CD14-positive monocyte (primary cell): ENCODE data around the gene NUDT13. TPM values are rescaled to one million over a fixed set of nuclear protein-coding genes. Genes with fewer than 3 reads are reported as not detected.

Source experiments
- DNase-seq, 3 donors: peaks; one replicate each; pipeline ENCODE4 v3.0.0-alpha.2; 2011 to 2022
- H2AFZ ChIP-seq: 2 replicates; pipeline ENCODE4 v1.6.0; 2012; ENCODE audit warnings: mild to moderate bottlenecking, low read depth, low read length, inconsistent platforms; ENCODE audit not compliant: insufficient read depth, poor library complexity, severe bottlenecking
- H3K27ac ChIP-seq, 2 donors: 1 replicate in 1 of 2; 2 replicates in 1 of 2; pipeline ENCODE4 v1.5.1; 2012 to 2013; ENCODE audit warnings: low read length in 2 of 2, control low read depth in 1 of 2, inconsistent platforms in 1 of 2, low read depth in 1 of 2, mild to moderate bottlenecking in 1 of 2
- H3K27me3 ChIP-seq, 2 donors: one replicate each; pipeline versions ENCODE4 v1.6.0 to v1.6.1; 2011 to 2013; ENCODE audit warnings: low read length in 2 of 2; ENCODE audit not compliant: control insufficient read depth in 2 of 2, insufficient read depth in 2 of 2
- H3K36me3 ChIP-seq, 2 donors: replicated peaks in 1 of 2; 1 replicate in 1 of 2; 2 replicates in 1 of 2; pipeline versions ENCODE4 v1.5.1 to v1.6.1; 2012 to 2013; ENCODE audit warnings: low read length in 2 of 2, control low read depth in 1 of 2, inconsistent platforms in 1 of 2, mild to moderate bottlenecking in 1 of 2; ENCODE audit not compliant: insufficient read depth in 2 of 2, control insufficient read depth in 1 of 2
- H3K4me1 ChIP-seq, 2 donors: 1 replicate in 1 of 2; 2 replicates in 1 of 2; pipeline versions ENCODE4 v1.5.1 to v1.6.1; 2012 to 2013; ENCODE audit warnings: low read length in 2 of 2, control low read depth in 1 of 2, inconsistent platforms in 1 of 2, mild to moderate bottlenecking in 1 of 2, moderate library complexity in 1 of 2; ENCODE audit not compliant: insufficient read depth in 2 of 2, control insufficient read depth in 1 of 2
- H3K4me2 ChIP-seq: replicated peaks from 2 replicates; pipeline ENCODE3; 2012; ENCODE audit warnings: low read length, moderate library complexity, mild to moderate bottlenecking; ENCODE audit not compliant: poor library complexity, severe bottlenecking; ENCODE audit errors: extremely low read depth
- H3K4me3 ChIP-seq, 3 experiments: fragments of 200-600 bp in 1 of 3; sonication (generic) in 1 of 3; replicated peaks in 1 of 3; 1 replicate in 2 of 3; 2 replicates in 1 of 3; pipeline ENCODE4 v1.5.1; 2011 to 2013; ENCODE audit warnings: low read length in 3 of 3, mild to moderate bottlenecking in 3 of 3, control low read depth in 2 of 3, low read depth in 2 of 3, inconsistent platforms in 1 of 3, moderate library complexity in 1 of 3
- H3K79me2 ChIP-seq: 2 replicates; pipeline ENCODE4 v1.6.0; 2012; ENCODE audit warnings: mild to moderate bottlenecking, control low read depth, inconsistent platforms, low read length, moderate library complexity; ENCODE audit not compliant: insufficient read depth
- H3K9ac ChIP-seq: 2 replicates; pipeline ENCODE4 v1.6.0; 2017; ENCODE audit warnings: low read length, mild to moderate bottlenecking; ENCODE audit not compliant: insufficient read depth, poor library complexity, severe bottlenecking
- H3K9me3 ChIP-seq, 2 donors: replicated peaks in 1 of 2; 1 replicate in 1 of 2; 2 replicates in 1 of 2; pipeline versions ENCODE4 v1.5.1 to v1.6.1; 2012 to 2013; ENCODE audit warnings: low read length in 2 of 2, control low read depth in 1 of 2; ENCODE audit not compliant: control insufficient read depth in 1 of 2, insufficient read depth in 1 of 2
- H4K20me1 ChIP-seq: 2 replicates; pipeline ENCODE4 v1.6.0; 2012; ENCODE audit warnings: mild to moderate bottlenecking, low read length, control low read depth, moderate library complexity; ENCODE audit not compliant: insufficient read depth
- H3K27ac Mint-ChIP-seq, 7 donors: one replicate each; pipeline ENCODE4 v1.8.0; 2020; ENCODE audit warnings: mild to moderate bottlenecking in 7 of 7, mixed read lengths in 7 of 7, moderate library complexity in 6 of 7, inconsistent platforms in 2 of 7
- H3K27me3 Mint-ChIP-seq, 3 donors: one replicate each; pipeline ENCODE4 v1.8.0; 2021 to 2022; ENCODE audit warnings: low read depth in 3 of 3, mild to moderate bottlenecking in 3 of 3, mixed read lengths in 3 of 3, moderate library complexity in 3 of 3, inconsistent platforms in 1 of 3
- H3K36me3 Mint-ChIP-seq, 2 donors: one replicate each; pipeline ENCODE4 v1.8.0; 2020; ENCODE audit warnings: mixed read lengths in 2 of 2, inconsistent platforms in 1 of 2, mild to moderate bottlenecking in 1 of 2
- H3K4me1 Mint-ChIP-seq: one replicate; pipeline ENCODE4 v1.8.0; 2020; ENCODE audit warnings: mild to moderate bottlenecking, mixed read lengths
- H3K4me3 Mint-ChIP-seq, 2 donors: one replicate each; pipeline ENCODE4 v1.8.0; 2020; ENCODE audit warnings: mild to moderate bottlenecking in 2 of 2, mixed read lengths in 2 of 2, moderate library complexity in 1 of 2
- H3K9me3 Mint-ChIP-seq, 7 donors: one replicate each; pipeline ENCODE4 v1.8.0; 2020 to 2022; ENCODE audit warnings: mixed read lengths in 7 of 7, mild to moderate bottlenecking in 6 of 7, moderate library complexity in 6 of 7, inconsistent platforms in 2 of 7
- CTCF ChIP-seq: fragments of 200-600 bp; IDR thresholded peaks from one replicate; pipeline ENCODE4 v1.8.0; 2022; ENCODE audit warnings: antibody characterized with exemption, mild to moderate bottlenecking
- WGBS: methylation state at CpG from one replicate; pipeline ENCODE4 v1.1.5; 2013; ENCODE audit warnings: missing lambda C conversion rate; ENCODE audit not compliant: insufficient coverage; 5-methylcytosine and 5-hydroxymethylcytosine counted together
- intact Hi-C, 2 donors: fragments of 100-400 bp; cut with micrococcal nuclease; formaldehyde crosslinking; loops; one replicate each; pipeline versions ENCODE4 v1.15.0 to v1.15.1; 2023
- polyA plus RNA-seq, 3 donors: library from polyadenylated mRNA; depleted of rRNA in 1 of 3; unstranded in 2 of 3; stranded (reverse) in 1 of 3; fragments of 300-500 nt in 2 of 3; fragments of >200 nt in 1 of 3; fragmentation: Illumina TruSeq in 2 of 3; gene quantifications; 1 replicate in 2 of 3; 2 replicates in 1 of 3; pipeline ENCODE4 v1.2.3, GENCODE V29; 2012 to 2021

The NUDT13 gene
- polyA plus RNA-seq, 3 donors, result 0.69 to 4.5 (median 1.0) TPM

- no peaks in the 10 kb centered on the region for H3K27me3 Mint-ChIP-seq
- H3K4me2 ChIP-seq, result peak overlapping the region; percentile 95
- H3K9me3 ChIP-seq, result no peaks in the 10 kb centered on the region
- peaks cover 16 to 26% of the 10 kb centered on the region in 2 donors for H3K4me1 ChIP-seq
- WGBS, result no CpG with 5 or more reads among the region's 5 CpGs
- H3K9ac ChIP-seq, result peak overlapping the region; percentile 87
- peaks cover 9 to 11% of the 10 kb centered on the region in 2 donors for H3K36me3 Mint-ChIP-seq
- H3K79me2 ChIP-seq, result peaks cover 55% of the 10 kb centered on the region
- H3K27ac Mint-ChIP-seq, result peak overlapping the region; percentile 87 to 97 (median 95)
- DNase-seq, result no peak
- H3K27ac ChIP-seq, result peak overlapping the region; percentile 92 to 96
- intact Hi-C loops, result loop anchor here (5.0 to 10.0 kb wide), 3 partner anchors 50 to 152 kb away; partner anchors contain the start of genes DNAJC9 (in 1 of the 2), ECD (in 1 of the 2) and FAM149B1 (in 1 of the 2)
- peak overlapping the region; percentile 58 to 98 (median 93) for H3K4me3 ChIP-seq
- no peaks in the 10 kb centered on the region for H3K27me3 ChIP-seq
- peaks cover 30% of the 10 kb centered on the region for H3K4me1 Mint-ChIP-seq
- no peak for TF ChIP-seq CTCF
- H2AFZ ChIP-seq, result peak overlapping the region; percentile 88
- H4K20me1 ChIP-seq, result peaks cover 35% of the 10 kb centered on the region
- no peaks in the 10 kb centered on the region for H3K9me3 Mint-ChIP-seq
- peak overlapping the region; percentile 95 to 96 for H3K4me3 Mint-ChIP-seq
- H3K36me3 ChIP-seq, result peaks cover 2 to 8% of the 10 kb centered on the region in 2 donors
Observed at GRCh38 chr10:73094986-73095480, 15.2 kb upstream of the NUDT13 start.

- peak overlapping the region; percentile 92 to 96 for H3K27ac ChIP-seq
- peaks cover 29% of the 10 kb centered on the region for H4K20me1 ChIP-seq
- peak overlapping the region; percentile 58 to 98 (median 93) for H3K4me3 ChIP-seq
- H3K9ac ChIP-seq, result peak overlapping the region; percentile 87
- peaks cover 49% of the 10 kb centered on the region for H3K79me2 ChIP-seq
- peak overlapping the region; percentile 95 to 96 for H3K4me3 Mint-ChIP-seq
- peak; percentile 32 to 59 (median 38) for DNase-seq
- H3K9me3 ChIP-seq, result no peaks in the 10 kb centered on the region
- peaks cover 16 to 26% of the 10 kb centered on the region in 2 donors for H3K4me1 ChIP-seq
- peak overlapping the region; percentile 95 for H3K4me2 ChIP-seq
- TF ChIP-seq CTCF, result no peak
- peak overlapping the region; percentile 88 for H2AFZ ChIP-seq
- H3K27ac Mint-ChIP-seq, result peak overlapping the region; percentile 87 to 97 (median 95)
- 0% methylated on average over 5 of the region's 14 CpGs for WGBS
- no peaks in the 10 kb centered on the region for H3K27me3 ChIP-seq
- H3K36me3 ChIP-seq, result peaks cover 7 to 11% of the 10 kb centered on the region in 2 donors
- H3K9me3 Mint-ChIP-seq, result no peaks in the 10 kb centered on the region
- H3K36me3 Mint-ChIP-seq, result peaks cover 11 to 14% of the 10 kb centered on the region in 2 donors
- no peaks in the 10 kb centered on the region for H3K27me3 Mint-ChIP-seq
- intact Hi-C loops, result loop anchor here (5.0 to 10.0 kb wide), 3 partner anchors 49 to 152 kb away; partner anchors contain the start of genes DNAJC9 (in 1 of the 2), ECD (in 1 of the 2) and FAM149B1 (in 1 of the 2)
- peaks cover 30% of the 10 kb centered on the region for H3K4me1 Mint-ChIP-seq
Observed at GRCh38 chr10:73095481-73096021, 14.7 kb upstream of the NUDT13 start.
